ENCODE measurements around the gene CSPG5. TPM values are rescaled to one million over a fixed set of nuclear protein-coding genes. Genes with fewer than 3 reads are reported as not detected.

Gene CSPG5
- total RNA-seq, 3 donors from 2014 or later, result 0.58 to 1.7 (median 0.60) TPM

DNA sequence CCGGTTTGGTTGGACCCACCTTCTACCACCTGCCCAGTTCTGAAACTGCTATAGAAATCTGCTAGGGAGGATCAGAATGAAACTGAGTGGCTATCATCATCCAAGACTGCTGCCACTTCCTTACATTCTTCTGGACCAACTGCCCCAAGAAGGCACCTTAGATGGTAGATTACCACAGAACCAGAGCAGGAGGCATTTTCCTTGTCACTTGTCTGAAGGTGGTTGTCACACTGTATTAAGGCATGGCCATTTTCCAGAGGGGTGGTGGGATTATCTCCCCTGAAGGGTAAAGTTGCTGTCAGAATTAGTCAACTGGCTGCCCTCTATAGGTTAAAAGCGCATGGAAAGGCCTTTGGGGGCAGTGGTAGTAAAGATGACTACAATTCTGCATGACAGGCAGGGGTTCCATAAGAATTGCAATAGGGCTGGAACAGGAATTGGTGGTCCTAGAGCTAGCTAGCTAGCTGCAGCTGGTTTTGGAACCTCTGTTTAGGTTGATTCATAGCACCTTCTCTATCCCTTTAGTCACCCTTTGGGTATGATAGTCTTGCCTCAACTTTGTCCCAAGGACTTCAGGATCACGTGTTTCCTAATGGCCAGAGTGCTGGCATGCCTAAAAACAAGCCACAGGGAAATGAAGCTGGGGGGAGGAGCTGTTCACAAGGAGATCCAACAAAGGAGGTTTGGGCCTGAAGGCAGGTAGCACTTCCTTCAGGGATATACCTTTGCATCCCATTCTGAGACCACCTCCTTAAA, 4.8 kb upstream of the CSPG5 start:
- DNase-seq (no peak), ATAC-seq (no peak)
- intact Hi-C loops (cut with DNase I, micrococcal nuclease), result no loop called here

DNA sequence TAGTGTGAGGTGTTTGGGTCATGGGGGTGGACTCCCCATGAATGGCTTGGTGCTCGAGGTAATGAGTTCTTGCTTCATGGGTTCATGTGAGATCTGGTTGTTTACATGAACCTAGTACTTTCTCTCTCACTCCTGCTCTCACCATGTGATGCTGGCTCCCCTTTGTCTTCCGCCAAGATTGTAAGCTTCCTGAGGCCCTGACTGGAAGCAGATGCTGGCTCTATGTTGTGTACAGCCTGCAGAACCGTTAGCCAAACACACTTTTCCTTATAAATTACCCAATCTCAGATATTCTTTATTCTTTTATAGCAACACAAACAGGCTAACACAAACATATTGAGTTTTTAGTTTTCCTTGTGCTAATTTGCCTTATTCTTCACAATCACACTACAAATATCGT, 3.2 kb upstream of the CSPG5 start:
- intact Hi-C loops (cut with DNase I, micrococcal nuclease), result no loop called here
- H3K36me3 ChIP-seq (ENCODE audit: low read depth), result no peaks in the 10 kb centered on the region
- peaks cover 9% of the 10 kb centered on the region for H3K4me1 ChIP-seq (ENCODE audit: low read depth)
- DNase-seq (no peak), ATAC-seq (no peak)
- TF ChIP-seq, protein P1, sequence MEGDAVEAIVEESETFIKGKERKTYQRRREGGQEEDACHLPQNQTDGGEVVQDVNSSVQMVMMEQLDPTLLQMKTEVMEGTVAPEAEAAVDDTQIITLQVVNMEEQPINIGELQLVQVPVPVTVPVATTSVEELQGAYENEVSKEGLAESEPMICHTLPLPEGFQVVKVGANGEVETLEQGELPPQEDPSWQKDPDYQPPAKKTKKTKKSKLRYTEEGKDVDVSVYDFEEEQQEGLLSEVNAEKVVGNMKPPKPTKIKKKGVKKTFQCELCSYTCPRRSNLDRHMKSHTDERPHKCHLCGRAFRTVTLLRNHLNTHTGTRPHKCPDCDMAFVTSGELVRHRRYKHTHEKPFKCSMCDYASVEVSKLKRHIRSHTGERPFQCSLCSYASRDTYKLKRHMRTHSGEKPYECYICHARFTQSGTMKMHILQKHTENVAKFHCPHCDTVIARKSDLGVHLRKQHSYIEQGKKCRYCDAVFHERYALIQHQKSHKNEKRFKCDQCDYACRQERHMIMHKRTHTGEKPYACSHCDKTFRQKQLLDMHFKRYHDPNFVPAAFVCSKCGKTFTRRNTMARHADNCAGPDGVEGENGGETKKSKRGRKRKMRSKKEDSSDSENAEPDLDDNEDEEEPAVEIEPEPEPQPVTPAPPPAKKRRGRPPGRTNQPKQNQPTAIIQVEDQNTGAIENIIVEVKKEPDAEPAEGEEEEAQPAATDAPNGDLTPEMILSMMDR (IDR thresholded peaks at IDR 0.05), result no peak
- no peak overlapping the region for H3K4me3 ChIP-seq
- H3K9me3 ChIP-seq, result no peaks in the 10 kb centered on the region

More for the DNA sequence above, 4.8 kb upstream of the CSPG5 start:
- H3K4me3 ChIP-seq, result no peak overlapping the region
- H3K9me3 ChIP-seq, result no peaks in the 10 kb centered on the region
- H3K4me1 ChIP-seq (ENCODE audit: low read depth), result peaks cover 5% of the 10 kb centered on the region
- no peaks in the 10 kb centered on the region for H3K36me3 ChIP-seq (ENCODE audit: low read depth)
- TF ChIP-seq, protein P1 (IDR thresholded peaks at IDR 0.05), result no peak

DNA sequence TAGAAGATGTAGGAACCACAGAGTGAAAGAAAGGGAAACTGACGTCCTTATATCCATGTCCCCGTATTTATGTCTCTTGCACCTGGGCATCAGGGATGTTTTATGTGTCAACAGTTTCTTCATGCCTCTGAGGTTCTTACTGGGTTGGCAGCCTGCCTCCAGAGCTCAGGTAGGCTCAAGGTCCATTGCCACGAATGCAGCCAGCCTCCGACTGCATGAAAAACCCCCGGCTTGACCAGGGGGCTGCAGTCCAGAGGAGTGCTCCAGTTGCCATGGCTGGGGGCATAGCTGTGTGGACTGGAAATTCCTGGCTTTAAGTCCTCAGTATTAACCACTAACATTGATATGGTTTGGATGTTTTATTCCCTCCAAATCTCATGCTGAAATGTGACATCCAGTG, 2.8 kb upstream of the CSPG5 start:
- H3K4me1 ChIP-seq (ENCODE audit: low read depth), result peaks cover 9% of the 10 kb centered on the region
- no peak overlapping the region for H3K4me3 ChIP-seq
- TF ChIP-seq, protein P1 (IDR thresholded peaks at IDR 0.05), result no peak
- no peaks in the 10 kb centered on the region for H3K36me3 ChIP-seq (ENCODE audit: low read depth)
- DNase-seq (peak in 1 of 3 donors; percentile 15), ATAC-seq (no peak)
- H3K9me3 ChIP-seq, result no peaks in the 10 kb centered on the region
- intact Hi-C loops (cut with DNase I, micrococcal nuclease), result no loop called here

DNA sequence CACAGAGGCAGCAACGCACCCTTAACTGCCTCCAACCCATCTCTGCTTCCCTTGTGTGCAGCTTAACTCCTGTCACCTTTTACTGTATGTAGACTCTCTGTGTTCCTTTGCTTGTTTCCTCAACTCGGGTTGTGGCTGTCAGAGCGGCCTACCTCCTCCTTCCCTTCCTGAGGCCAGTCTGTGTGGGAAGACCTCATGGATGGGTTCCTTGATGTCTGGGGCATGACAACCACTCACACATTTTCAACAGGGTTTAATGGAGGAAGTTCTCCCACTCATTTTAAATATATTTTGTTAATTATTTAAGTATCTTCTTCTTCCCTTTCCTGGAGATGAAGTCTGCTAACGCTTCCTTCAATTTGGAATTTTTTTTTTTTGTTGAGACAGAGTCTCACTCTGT, 1.8 kb upstream of the CSPG5 start:
- Histone ChIP-seq H3K9me3 (no peaks in the 10 kb centered on the region), H3K4me1 (ENCODE audit: low read depth) (peaks cover 9% of the 10 kb centered on the region), H3K4me3 (no peak overlapping the region), H3K36me3 (ENCODE audit: low read depth) (no peaks in the 10 kb centered on the region)
- intact Hi-C loops (cut with DNase I, micrococcal nuclease), result no loop called here
- ATAC-seq, result no peak
- TF ChIP-seq, protein P1 (IDR thresholded peaks at IDR 0.05), result no peak
- no peak for DNase-seq

DNA sequence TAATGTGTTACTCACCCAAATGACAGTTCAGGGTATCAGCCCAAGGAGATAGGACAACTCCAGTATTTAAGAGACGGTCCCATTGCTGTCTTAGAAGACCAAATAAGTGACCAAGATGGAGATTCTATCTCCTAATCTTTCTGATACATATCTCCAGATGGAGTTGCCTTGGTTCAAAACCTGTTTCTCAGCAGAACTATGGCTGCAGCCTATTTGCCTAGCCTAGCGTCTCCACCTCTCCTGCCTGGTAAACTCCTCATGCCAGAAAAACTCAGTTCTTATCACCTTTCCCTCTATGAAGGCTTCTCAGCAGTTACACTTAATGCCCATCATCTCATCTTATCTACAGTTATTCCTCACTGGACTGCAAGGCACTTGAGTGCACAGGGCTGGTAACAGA, 1.2 kb upstream of the CSPG5 start:
- Histone ChIP-seq H3K4me3 (no peak overlapping the region), H3K36me3 (ENCODE audit: low read depth) (no peaks in the 10 kb centered on the region), H3K9me3 (no peaks in the 10 kb centered on the region), H3K4me1 (ENCODE audit: low read depth) (peaks cover 9% of the 10 kb centered on the region)
- ATAC-seq (no peak), DNase-seq (no peak)
- TF ChIP-seq, protein P1 (IDR thresholded peaks at IDR 0.05), result no peak
- intact Hi-C loops (cut with DNase I, micrococcal nuclease), result no loop called here
